Activated B cell treated with CpG ODN at 0.5 μM for 24 hours (primary cell): ENCODE results near the gene SELENOF. TPM values are rescaled to one million over a fixed set of nuclear protein-coding genes. Genes with fewer than 3 reads are reported as not detected.

Experiments used
- ATAC-seq: fragments of 200-7000 bp; cut with Tn5 transposase; one replicate; pipeline ENCODE4 v1.10.0; 2021; ENCODE audit warnings: low read depth, mild to moderate bottlenecking, moderate library complexity
- CTCF ChIA-PET: fragments of 350-600 bp; sonication (Branson Sonifier 250); formaldehyde crosslinking; loops from one replicate; lab custom pipeline; 2021; ENCODE audit warnings: antibody characterized with exemption; lab: Charles Lee
- POLR2A ChIA-PET: fragments of 350-600 bp; sonication (Branson Sonifier 250); formaldehyde crosslinking; loops from one replicate; lab custom pipeline; 2021; ENCODE audit warnings: antibody characterized with exemption; lab: Charles Lee
- DNase-seq: peaks from one replicate; pipeline ENCODE4 v3.0.0; 2022
- H3K27ac Mint-ChIP-seq: one replicate; pipeline ENCODE4 v1.8.0; 2020; ENCODE audit warnings: mixed read lengths
- H3K27me3 Mint-ChIP-seq: one replicate; pipeline ENCODE4 v1.8.0; 2021; ENCODE audit warnings: mixed read lengths
- H3K36me3 Mint-ChIP-seq: one replicate; pipeline ENCODE4 v1.8.0; 2021; ENCODE audit warnings: low read depth, mixed read lengths
- H3K4me1 Mint-ChIP-seq: one replicate; pipeline ENCODE4 v1.8.0; 2021; ENCODE audit warnings: mixed read lengths
- H3K4me3 Mint-ChIP-seq: one replicate; pipeline ENCODE4 v1.8.0; 2020; ENCODE audit warnings: mild to moderate bottlenecking, mixed read lengths
- H3K9me3 Mint-ChIP-seq: one replicate; pipeline ENCODE4 v1.8.0; 2020; ENCODE audit warnings: mixed read lengths
- intact Hi-C: fragments of 100-400 bp; cut with micrococcal nuclease; formaldehyde crosslinking; loops from one replicate; pipeline ENCODE4 v1.15.1; 2024
- total RNA-seq: library from RNA; stranded (reverse); gene quantifications from 2 replicates; pipeline ENCODE4 v1.2.3, GENCODE V29; 2022
- TF ChIP-seq, protein P1 (sequence below): fragments of 200-600 bp; IDR thresholded peaks from one replicate; pipeline ENCODE4 v1.8.0; 2022; ENCODE audit warnings: antibody characterized with exemption, mild to moderate bottlenecking

The SELENOF gene
- total RNA-seq, 1 donor from 2014 or later, result 172 TPM

GRCh38 chr1:86924324-86924960 is 10.5 kb upstream of the SELENOF start:
- Mint-ChIP-seq H3K36me3 (peaks cover 19% of the 10 kb centered on the region), H3K27ac (no peak overlapping the region), H3K4me1 (peaks cover 24% of the 10 kb centered on the region), H3K9me3 (peaks cover 17% of the 10 kb centered on the region), H3K4me3 (no peak overlapping the region), H3K27me3 (no peaks in the 10 kb centered on the region)
- ChIA-PET CTCF (no interaction called here), POLR2A (no interaction called here)
- ATAC-seq (no peak), DNase-seq (no peak)
- TF ChIP-seq, protein P1, sequence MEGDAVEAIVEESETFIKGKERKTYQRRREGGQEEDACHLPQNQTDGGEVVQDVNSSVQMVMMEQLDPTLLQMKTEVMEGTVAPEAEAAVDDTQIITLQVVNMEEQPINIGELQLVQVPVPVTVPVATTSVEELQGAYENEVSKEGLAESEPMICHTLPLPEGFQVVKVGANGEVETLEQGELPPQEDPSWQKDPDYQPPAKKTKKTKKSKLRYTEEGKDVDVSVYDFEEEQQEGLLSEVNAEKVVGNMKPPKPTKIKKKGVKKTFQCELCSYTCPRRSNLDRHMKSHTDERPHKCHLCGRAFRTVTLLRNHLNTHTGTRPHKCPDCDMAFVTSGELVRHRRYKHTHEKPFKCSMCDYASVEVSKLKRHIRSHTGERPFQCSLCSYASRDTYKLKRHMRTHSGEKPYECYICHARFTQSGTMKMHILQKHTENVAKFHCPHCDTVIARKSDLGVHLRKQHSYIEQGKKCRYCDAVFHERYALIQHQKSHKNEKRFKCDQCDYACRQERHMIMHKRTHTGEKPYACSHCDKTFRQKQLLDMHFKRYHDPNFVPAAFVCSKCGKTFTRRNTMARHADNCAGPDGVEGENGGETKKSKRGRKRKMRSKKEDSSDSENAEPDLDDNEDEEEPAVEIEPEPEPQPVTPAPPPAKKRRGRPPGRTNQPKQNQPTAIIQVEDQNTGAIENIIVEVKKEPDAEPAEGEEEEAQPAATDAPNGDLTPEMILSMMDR, result no peak
- intact Hi-C loops, result no loop called here

- CTCF ChIA-PET, result no interaction called here
- H3K4me1 Mint-ChIP-seq, result peaks cover 15% of the 10 kb centered on the region
- POLR2A ChIA-PET, result no interaction called here
- H3K27ac Mint-ChIP-seq, result no peak overlapping the region
- TF ChIP-seq, protein P1, result no peak
- H3K9me3 Mint-ChIP-seq, result peaks cover 17% of the 10 kb centered on the region
- H3K27me3 Mint-ChIP-seq, result no peaks in the 10 kb centered on the region
- DNase-seq (no peak), ATAC-seq (no peak)
- intact Hi-C loops, result no loop called here
- H3K36me3 Mint-ChIP-seq, result peaks cover 19% of the 10 kb centered on the region
- no peak overlapping the region for H3K4me3 Mint-ChIP-seq
Measured at GRCh38 chr1:86922445-86922844, 8.5 kb upstream of the SELENOF start.

- peaks cover 14% of the 10 kb centered on the region for H3K36me3 Mint-ChIP-seq
- no peaks in the 10 kb centered on the region for H3K27me3 Mint-ChIP-seq
- ATAC-seq (no peak), DNase-seq (no peak)
- CTCF ChIA-PET, result interaction anchor here (2.8 kb wide), 1 partner anchor 83 kb away, joined by 10 read pairs; no protein-coding TSS in a partner anchor
- H3K4me3 Mint-ChIP-seq, result no peak overlapping the region
- H3K4me1 Mint-ChIP-seq, result peaks cover 18% of the 10 kb centered on the region
- TF ChIP-seq, protein P1, result no peak
- peaks cover 4% of the 10 kb centered on the region for H3K9me3 Mint-ChIP-seq
- H3K27ac Mint-ChIP-seq, result no peak overlapping the region
- POLR2A ChIA-PET, result no interaction called here
- intact Hi-C loops, result loop anchor here (5.0 kb wide), 1 partner anchor 36 kb away; no protein-coding TSS in a partner anchor
Measured at GRCh38 chr1:86916752-86917151, 2.8 kb upstream of the SELENOF start.

DNA sequence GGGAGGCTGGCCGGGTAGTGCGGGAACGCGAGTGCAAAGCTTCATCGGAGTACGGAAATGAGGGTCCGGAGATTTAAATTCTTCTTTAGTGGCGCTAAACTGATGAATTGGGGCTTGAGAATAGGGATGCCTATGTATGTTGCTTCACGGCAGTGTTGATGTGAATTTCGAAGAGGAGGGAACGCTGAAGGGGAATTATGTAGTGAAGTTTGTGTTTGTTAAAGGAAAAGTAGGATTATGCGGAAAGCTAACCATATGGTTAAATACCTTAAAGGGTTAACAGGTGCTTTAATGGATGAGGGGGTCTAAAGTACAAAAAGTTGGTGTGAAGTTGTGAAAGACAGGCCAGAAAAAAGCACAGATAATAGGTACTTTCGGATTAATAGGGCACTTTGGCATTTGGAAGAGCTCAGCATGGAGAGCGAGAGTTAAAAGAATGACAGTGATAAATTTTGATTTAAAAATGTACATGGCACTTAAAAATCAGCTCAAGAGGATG is 1.9 kb upstream of the SELENOF start:
- intact Hi-C loops, result loop anchor here (1.0 to 5.0 kb wide), 5 partner anchors 15 to 1975 kb away; partner anchors contain the start of gene GTF2B
- Mint-ChIP-seq H3K27ac (no peak overlapping the region), H3K4me1 (peaks cover 27% of the 10 kb centered on the region), H3K27me3 (no peaks in the 10 kb centered on the region), H3K4me3 (no peak overlapping the region), H3K9me3 (no peaks in the 10 kb centered on the region), H3K36me3 (peaks cover 17% of the 10 kb centered on the region)
- CTCF ChIA-PET, result interaction anchor here (1.1 to 3.1 kb wide), 3 partner anchors 49 to 168 kb away, joined by 4 to 20 read pairs (median 10); no protein-coding TSS in a partner anchor
- DNase-seq, result no peak
- TF ChIP-seq, protein P1, result no peak
- POLR2A ChIA-PET, result interaction anchor here (0.6 to 3.8 kb wide), 7 partner anchors 47 to 1920 kb away, joined by 3 to 49 read pairs (median 8); partner anchors contain the start of genes PKN2 and SH3GLB1
- ATAC-seq, result no peak
